GM12864 (cell line): ENCODE measurements around the gene CEP78.
"Not testable (repeated sequence)": the region's sequence is repeated elsewhere in the genome, so short reads cannot be mapped to it uniquely, and the experiment has no call there.

Experiments
- DNase-seq: peaks from one replicate; pipeline ENCODE4 v3.0.0-alpha.2; 2011; ENCODE audit warnings: low read depth
- H3K4me3 ChIP-seq: 2 replicates; pipeline ENCODE4 v1.5.1; 2011; ENCODE audit warnings: mild to moderate bottlenecking, low read depth, low read length, control low read depth
- CTCF ChIP-seq: IDR thresholded peaks from 2 replicates; pipeline ENCODE4 v1.5.1; 2011; ENCODE audit warnings: low read depth, mild to moderate bottlenecking, moderate library complexity, low read length, control low read depth, inconsistent platforms; ENCODE audit errors: missing control alignments

CEP78 gene

GRCh38 chr9:78213712-78214111, 22.2 kb upstream of the CEP78 start:
- no peak overlapping the region for H3K4me3 ChIP-seq
- TF ChIP-seq CTCF = no peak
- no peak for DNase-seq

- no peak for TF ChIP-seq CTCF
- DNase-seq = no peak
- no peak overlapping the region for H3K4me3 ChIP-seq
Measured at GRCh38 chr9:78214492-78214891, 21.4 kb upstream of the CEP78 start.

GRCh38 chr9:78215706-78216105, 20.2 kb upstream of the CEP78 start:
- no peak for TF ChIP-seq CTCF
- no peak overlapping the region for H3K4me3 ChIP-seq
- no peak for DNase-seq

GRCh38 chr9:78218890-78219289, 17.0 kb upstream of the CEP78 start:
- H3K4me3 ChIP-seq = no peak overlapping the region
- DNase-seq = no peak
- TF ChIP-seq CTCF = no peak

- DNase-seq = no peak
- no peak for TF ChIP-seq CTCF
- no peak overlapping the region for H3K4me3 ChIP-seq
Measured at GRCh38 chr9:78221425-78221824, 14.4 kb upstream of the CEP78 start.

- not testable (repeated sequence) for DNase-seq, H3K4me3 ChIP-seq
Measured at GRCh38 chr9:78221841-78222240, 14.0 kb upstream of the CEP78 start.

- no peak for TF ChIP-seq CTCF
- no peak for DNase-seq
- H3K4me3 ChIP-seq = no peak overlapping the region
Measured at GRCh38 chr9:78230761-78231160, 5.1 kb upstream of the CEP78 start.

- DNase-seq, H3K4me3 ChIP-seq: not testable (repeated sequence)
Measured at GRCh38 chr9:78232471-78232870, 3.4 kb upstream of the CEP78 start.
